Activated B cell treated with CpG ODN at 0.5 μM for 24 hours (primary cell): ENCODE measurements around the gene PLEKHJ1. TPM values are rescaled to one million over a fixed set of nuclear protein-coding genes. Genes with fewer than 3 reads are reported as not detected.

Source experiments
- ATAC-seq: fragments of 200-7000 bp; cut with Tn5 transposase; one replicate; pipeline ENCODE4 v1.10.0; 2021; ENCODE audit warnings: low read depth, mild to moderate bottlenecking, moderate library complexity
- CTCF ChIA-PET: fragments of 350-600 bp; sonication (Branson Sonifier 250); formaldehyde crosslinking; loops from one replicate; lab custom pipeline; 2021; ENCODE audit warnings: antibody characterized with exemption; lab: Charles Lee
- POLR2A ChIA-PET: fragments of 350-600 bp; sonication (Branson Sonifier 250); formaldehyde crosslinking; loops from one replicate; lab custom pipeline; 2021; ENCODE audit warnings: antibody characterized with exemption; lab: Charles Lee
- DNase-seq: peaks from one replicate; pipeline ENCODE4 v3.0.0; 2022
- H3K27ac Mint-ChIP-seq: one replicate; pipeline ENCODE4 v1.8.0; 2020; ENCODE audit warnings: mixed read lengths
- H3K27me3 Mint-ChIP-seq: one replicate; pipeline ENCODE4 v1.8.0; 2021; ENCODE audit warnings: mixed read lengths
- H3K36me3 Mint-ChIP-seq: one replicate; pipeline ENCODE4 v1.8.0; 2021; ENCODE audit warnings: low read depth, mixed read lengths
- H3K4me1 Mint-ChIP-seq: one replicate; pipeline ENCODE4 v1.8.0; 2021; ENCODE audit warnings: mixed read lengths
- H3K4me3 Mint-ChIP-seq: one replicate; pipeline ENCODE4 v1.8.0; 2020; ENCODE audit warnings: mild to moderate bottlenecking, mixed read lengths
- H3K9me3 Mint-ChIP-seq: one replicate; pipeline ENCODE4 v1.8.0; 2020; ENCODE audit warnings: mixed read lengths
- CTCF ChIP-seq: fragments of 200-600 bp; IDR thresholded peaks from one replicate; pipeline ENCODE4 v1.8.0; 2022; ENCODE audit warnings: antibody characterized with exemption, mild to moderate bottlenecking
- intact Hi-C: fragments of 100-400 bp; cut with micrococcal nuclease; formaldehyde crosslinking; loops from one replicate; pipeline ENCODE4 v1.15.1; 2024
- total RNA-seq: library from RNA; stranded (reverse); gene quantifications from 2 replicates; pipeline ENCODE4 v1.2.3, GENCODE V29; 2022

Gene PLEKHJ1
- total RNA-seq, 1 donor from 2014 or later = 74.9 TPM

DNA sequence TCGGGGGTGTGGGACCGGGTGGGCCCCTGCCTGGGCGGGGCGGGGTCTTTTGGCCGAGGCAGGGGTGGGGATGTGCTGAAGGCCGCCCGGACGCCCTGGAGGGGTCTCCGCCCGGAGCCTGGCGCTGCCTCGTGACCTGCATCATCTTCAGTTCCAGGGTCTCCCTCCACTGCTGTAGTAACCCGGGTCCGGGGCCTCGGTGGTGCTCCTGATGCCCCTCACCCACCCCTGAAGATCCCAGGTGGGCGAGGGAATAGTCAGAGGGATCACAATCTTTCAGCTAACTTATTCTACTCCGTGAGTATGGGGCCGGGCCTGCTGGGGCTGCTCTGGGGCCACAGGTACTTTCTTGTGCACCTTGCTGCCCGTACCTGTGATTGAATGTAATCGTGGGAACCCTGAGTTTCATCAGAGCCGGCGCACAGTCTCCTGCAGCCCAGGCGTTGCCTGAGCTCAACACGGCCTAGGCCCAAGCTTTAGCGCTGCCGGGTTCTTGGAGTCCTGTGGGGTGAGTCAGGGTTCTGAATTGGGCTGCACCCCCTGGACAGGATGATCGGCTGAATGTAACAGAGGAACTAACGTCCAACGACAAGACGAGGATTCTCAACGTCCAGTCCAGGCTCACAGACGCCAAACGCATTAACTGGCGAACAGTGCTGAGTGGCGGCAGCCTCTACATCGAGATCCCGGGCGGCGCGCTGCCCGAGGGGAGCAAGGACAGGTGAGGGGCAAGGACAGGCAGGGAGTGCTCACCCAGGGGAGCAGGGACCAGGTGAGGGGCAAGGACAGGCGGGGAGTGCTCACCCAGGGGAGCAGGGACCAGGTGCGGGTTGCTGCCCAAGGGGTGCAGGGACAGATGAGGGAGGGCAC lies 35.3 kb upstream of the PLEKHJ1 start:
- Mint-ChIP-seq H3K4me1 (peaks cover 52% of the 10 kb centered on the region), H3K27me3 (no peaks in the 10 kb centered on the region), H3K9me3 (no peaks in the 10 kb centered on the region), H3K36me3 (peaks cover 41% of the 10 kb centered on the region), H3K27ac (peak overlapping the region; percentile 89), H3K4me3 (peak overlapping the region; percentile 92)
- no peak for ATAC-seq
- DNase-seq = no peak
- no peak for TF ChIP-seq CTCF
- ChIA-PET CTCF (interaction anchor here (0.8 to 4.0 kb wide), 4 partner anchors 17 to 121 kb away, joined by 4 to 17 read pairs (median 10); no protein-coding TSS in a partner anchor), POLR2A (interaction anchor here (0.5 to 7.8 kb wide), 23 partner anchors 8 to 339 kb away, joined by 3 to 131 read pairs (median 5); partner anchors contain the start of genes AMH, JSRP1, LSM7 and PEAK3)
- intact Hi-C loops = loop anchor here (2.0 to 5.0 kb wide), 2 partner anchors 53 to 206 kb away; partner anchors contain the start of gene GADD45B

DNA sequence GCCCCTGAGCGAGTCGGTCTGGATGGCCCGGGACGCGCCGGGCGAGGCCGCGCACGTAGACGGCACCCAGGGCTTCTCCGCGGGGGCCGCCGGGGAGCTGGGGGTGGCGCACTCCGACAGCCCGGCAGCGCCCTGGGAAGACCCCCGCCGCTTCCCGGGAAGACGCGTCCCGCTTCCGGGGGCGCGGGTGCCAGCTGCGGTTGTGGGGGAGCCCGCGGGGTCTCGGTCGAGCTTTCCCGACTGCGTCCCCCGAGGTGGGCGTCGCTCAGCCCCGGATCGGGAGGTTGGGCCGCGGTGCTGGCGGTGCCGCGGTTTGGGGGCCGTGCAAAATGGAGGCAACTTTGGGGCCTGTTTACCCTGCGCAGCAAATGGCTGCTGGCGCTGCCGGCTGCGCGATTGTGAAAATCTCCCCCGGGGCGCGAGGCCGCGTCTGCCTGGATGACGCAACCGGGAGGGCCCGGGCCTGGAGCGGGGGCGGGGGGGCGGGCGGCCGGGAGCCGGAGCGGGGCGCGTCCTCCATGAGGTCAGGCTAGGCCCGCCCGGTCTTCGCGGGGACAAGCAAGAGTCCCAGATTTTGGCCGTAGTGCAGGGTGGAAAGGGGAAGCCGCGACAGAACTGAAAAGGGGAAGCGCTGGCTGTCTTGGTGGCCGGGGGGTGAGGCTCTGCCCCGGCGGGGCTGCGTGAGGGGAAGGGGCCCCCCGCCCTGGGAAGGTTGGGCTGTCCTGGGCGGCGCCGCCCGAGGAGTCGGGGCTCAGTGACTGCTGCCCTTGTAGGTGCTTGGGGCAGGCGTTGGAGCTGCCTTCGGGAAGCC lies 34.5 kb upstream of the PLEKHJ1 start:
- H3K27me3 Mint-ChIP-seq = no peaks in the 10 kb centered on the region
- peak; percentile 40 for ATAC-seq
- peak overlapping the region; percentile 91 for H3K27ac Mint-ChIP-seq
- H3K4me3 Mint-ChIP-seq = peak overlapping the region; percentile 92
- peaks cover 39% of the 10 kb centered on the region for H3K36me3 Mint-ChIP-seq
- H3K9me3 Mint-ChIP-seq = no peaks in the 10 kb centered on the region
- no peak for TF ChIP-seq CTCF
- H3K4me1 Mint-ChIP-seq = peaks cover 60% of the 10 kb centered on the region
- ChIA-PET CTCF (interaction anchor here (1.0 to 4.0 kb wide), 2 partner anchors 19 to 45 kb away, joined by 3 to 17 read pairs; no protein-coding TSS in a partner anchor), POLR2A (interaction anchor here (0.5 to 7.8 kb wide), 22 partner anchors 10 to 367 kb away, joined by 3 to 131 read pairs (median 8); partner anchors contain the start of genes AMH, AP3D1, JSRP1 and LSM7)
- intact Hi-C loops = loop anchor here (5.0 kb wide), 1 partner anchor 207 kb away; the partner anchor contains the start of gene GADD45B
- peak; percentile 70 for DNase-seq

DNA sequence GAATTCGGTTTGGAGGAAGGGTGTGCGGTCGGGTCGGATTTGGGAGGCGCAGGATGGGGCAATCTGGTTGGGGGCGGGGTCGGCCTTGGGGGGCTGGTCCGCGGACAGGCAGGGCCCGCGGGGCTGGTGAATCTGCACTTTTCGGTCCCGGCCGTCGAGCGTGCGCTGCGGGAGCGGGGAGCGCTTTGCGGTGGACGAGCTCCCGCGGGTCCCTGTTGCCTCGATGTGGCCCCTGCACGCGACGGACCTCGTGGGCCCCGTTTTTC lies 34.0 kb upstream of the PLEKHJ1 start:
- peaks cover 59% of the 10 kb centered on the region for H3K4me1 Mint-ChIP-seq
- no peak for TF ChIP-seq CTCF
- H3K36me3 Mint-ChIP-seq = peaks cover 37% of the 10 kb centered on the region
- H3K27ac Mint-ChIP-seq = peak overlapping the region; percentile 91
- peak overlapping the region; percentile 92 for H3K4me3 Mint-ChIP-seq
- H3K27me3 Mint-ChIP-seq = no peaks in the 10 kb centered on the region
- DNase-seq = no peak
- ChIA-PET POLR2A (interaction anchor here (0.6 to 7.8 kb wide), 26 partner anchors 10 to 861 kb away, joined by 4 to 131 read pairs (median 7); partner anchors contain the start of genes AMH, AP3D1, DOT1L and GADD45B), CTCF (interaction anchor here (1.0 kb wide), 1 partner anchor 46 kb away, joined by 3 read pairs; no protein-coding TSS in a partner anchor)
- no peaks in the 10 kb centered on the region for H3K9me3 Mint-ChIP-seq
- ATAC-seq = no peak
- intact Hi-C loops = loop anchor here (5.0 kb wide), 1 partner anchor 207 kb away; the partner anchor contains the start of gene GADD45B

GRCh38 chr19:2269244-2270156 lies 33.4 kb upstream of the PLEKHJ1 start:
- Mint-ChIP-seq H3K4me3 (peak overlapping the region; percentile 92), H3K27ac (peak overlapping the region; percentile 91), H3K4me1 (peaks cover 60% of the 10 kb centered on the region), H3K27me3 (no peaks in the 10 kb centered on the region), H3K9me3 (no peaks in the 10 kb centered on the region), H3K36me3 (peaks cover 34% of the 10 kb centered on the region)
- ChIA-PET CTCF (interaction anchor here (0.5 to 1.0 kb wide), 2 partner anchors 46 to 124 kb away, joined by 3 read pairs; no protein-coding TSS in a partner anchor), POLR2A (interaction anchor here (0.6 to 7.8 kb wide), 26 partner anchors 9 to 861 kb away, joined by 4 to 131 read pairs (median 7); partner anchors contain the start of genes AMH, AP3D1, DOT1L and GADD45B)
- peak; percentile 67 for ATAC-seq
- TF ChIP-seq CTCF = no peak
- DNase-seq = peak; percentile 100
- intact Hi-C loops = loop anchor here (1.0 to 5.0 kb wide), 4 partner anchors 11 to 406 kb away; partner anchors contain the start of genes GADD45B, KLF16, PLEKHJ1 and SF3A2
